IMR-90 (cell line): ENCODE results near the gene GSS. TPM values are rescaled to one million over a fixed set of nuclear protein-coding genes. Genes with fewer than 3 reads are reported as not detected.

ENCODE experiments used
- ATAC-seq: fragments of 200-7000 bp; cut with Tn5 transposase; 2 replicates; pipeline ENCODE4 v1.9.1; 2020; ENCODE audit warnings: low read depth, mild to moderate bottlenecking, moderate library complexity
- BruUV-seq: library from RNA; stranded (reverse); fragments of 400-500 nt; replicated peaks from 2 replicates; lab custom pipeline; 2021; lab: Mats Ljungman, UMichigan
- CTCF ChIA-PET: fragments of 300-600 bp; formaldehyde crosslinking; extraction: SDS; loops from one replicate; lab custom pipeline; 2021; ENCODE audit warnings: antibody characterized with exemption; lab: Yijun Ruan, JAX
- POLR2A ChIA-PET: fragments of 300-600 bp; sonication (Branson Sonifier 250); formaldehyde crosslinking; loops from one replicate; lab custom pipeline; 2022; ENCODE audit warnings: antibody characterized with exemption; ENCODE audit not compliant: unreplicated experiment; lab: Charles Lee
- DNase-seq: peaks from one replicate; pipeline ENCODE4 v3.0.0; 2013
- H2AFZ ChIP-seq: replicated peaks from 2 replicates; pipeline ENCODE3; 2013; ENCODE audit warnings: low read length, mild to moderate bottlenecking; ENCODE audit not compliant: poor library complexity
- H2AK5ac ChIP-seq: 2 replicates; pipeline ENCODE4 v1.6.1; 2013; ENCODE audit warnings: low read depth, low read length, inconsistent platforms
- H2AK9ac ChIP-seq: replicated peaks from 2 replicates; pipeline ENCODE3; 2013; ENCODE audit warnings: mild to moderate bottlenecking, low read depth, low read length, moderate library complexity; ENCODE audit not compliant: poor library complexity
- H2BK120ac ChIP-seq: 2 replicates; pipeline ENCODE4 v1.6.1; 2013; ENCODE audit warnings: low read depth, low read length, inconsistent platforms
- H2BK15ac ChIP-seq: 3 replicates; pipeline ENCODE4 v1.6.1; 2013; ENCODE audit warnings: low read depth, low read length, inconsistent platforms
- H2BK20ac ChIP-seq: 2 replicates; pipeline ENCODE4 v1.6.1; 2013; ENCODE audit warnings: low read depth, mild to moderate bottlenecking, inconsistent platforms, low read length, moderate library complexity
- H2BK5ac ChIP-seq: 2 replicates; pipeline ENCODE4 v1.6.1; 2013; ENCODE audit warnings: mild to moderate bottlenecking, low read depth, low read length, inconsistent platforms; ENCODE audit not compliant: poor library complexity, severe bottlenecking
- H3K14ac ChIP-seq: replicated peaks from 2 replicates; pipeline ENCODE4 v1.6.1; 2013; ENCODE audit warnings: low read depth, low read length, inconsistent platforms
- H3K18ac ChIP-seq: 2 replicates; pipeline ENCODE4 v1.6.1; 2013; ENCODE audit warnings: low read depth, low read length, control low read depth
- H3K23ac ChIP-seq: 2 replicates; pipeline ENCODE4 v1.6.1; 2013; ENCODE audit warnings: low read depth, low read length, inconsistent platforms
- H3K27ac ChIP-seq: 2 replicates; pipeline ENCODE4 v1.5.1; 2013; ENCODE audit warnings: mild to moderate bottlenecking, control low read depth, low read length; ENCODE audit not compliant: insufficient read depth
- H3K27me3 ChIP-seq: 2 replicates; pipeline ENCODE4 v1.6.1; 2013; ENCODE audit warnings: low read length; ENCODE audit not compliant: control insufficient read depth, insufficient read depth
- H3K36me3 ChIP-seq: 2 replicates; pipeline ENCODE4 v1.6.1; 2013; ENCODE audit warnings: low read length, mixed read lengths; ENCODE audit not compliant: control insufficient read depth, insufficient read depth
- H3K4ac ChIP-seq: 2 replicates; pipeline ENCODE4 v1.6.1; 2013; ENCODE audit warnings: low read depth, low read length, inconsistent platforms
- H3K4me1 ChIP-seq: 2 replicates; pipeline ENCODE4 v1.6.1; 2013; ENCODE audit warnings: low read length, mixed read lengths; ENCODE audit not compliant: control insufficient read depth, insufficient read depth
- H3K4me2 ChIP-seq: 2 replicates; pipeline ENCODE4 v1.6.1; 2013; ENCODE audit warnings: low read depth, mild to moderate bottlenecking, control low read depth, low read length, moderate library complexity
- H3K4me3 ChIP-seq: 2 replicates; pipeline ENCODE4 v1.5.1; 2013; ENCODE audit warnings: low read depth, mild to moderate bottlenecking, control low read depth, low read length, moderate library complexity; ENCODE audit not compliant: insufficient read depth
- H3K56ac ChIP-seq: 2 replicates; pipeline ENCODE4 v1.6.1; 2013; ENCODE audit warnings: low read length, inconsistent platforms; ENCODE audit not compliant: insufficient read depth; ENCODE audit errors: extremely low read depth
- H3K79me1 ChIP-seq, 2 experiments: 2 replicates each; pipeline ENCODE4 v1.6.1; 2013; ENCODE audit warnings: low read length in 2 of 2, inconsistent platforms in 1 of 2, low read depth in 1 of 2
- H3K9ac ChIP-seq: 2 replicates; pipeline ENCODE4 v1.6.1; 2013; ENCODE audit warnings: low read depth, low read length, control low read depth
- H3K9me1 ChIP-seq: 2 replicates; pipeline ENCODE4 v1.6.1; 2013; ENCODE audit warnings: low read length, inconsistent platforms; ENCODE audit not compliant: insufficient read depth
- H3K9me3 ChIP-seq: 2 replicates; pipeline ENCODE4 v1.6.1; 2013; ENCODE audit warnings: low read length; ENCODE audit not compliant: control insufficient read depth, insufficient read depth
- H4K20me1 ChIP-seq: 2 replicates; pipeline ENCODE4 v1.6.1; 2013; ENCODE audit warnings: low read length, inconsistent platforms; ENCODE audit not compliant: insufficient read depth
- H4K5ac ChIP-seq: 2 replicates; pipeline ENCODE4 v1.6.1; 2013; ENCODE audit warnings: mild to moderate bottlenecking, low read depth, low read length, control low read depth
- H4K8ac ChIP-seq, 2 experiments: 2 replicates each; pipeline ENCODE4 v1.6.1; 2013; ENCODE audit warnings: low read depth in 2 of 2, low read length in 2 of 2, control low read depth in 1 of 2, inconsistent platforms in 1 of 2
- H4K91ac ChIP-seq: 2 replicates; pipeline ENCODE4 v1.6.1; 2013; ENCODE audit warnings: low read depth, low read length, inconsistent platforms; ENCODE audit not compliant: insufficient read depth
- BHLHE40 ChIP-seq: fragments of 150-350 bp; IDR thresholded peaks from 2 replicates; pipeline ENCODE4 v1.6.1; 2016; ENCODE audit warnings: mild to moderate bottlenecking, low read depth, low read length
- CEBPB ChIP-seq: IDR thresholded peaks from 2 replicates; pipeline ENCODE4 v1.6.1; 2012; ENCODE audit warnings: low read depth, low read length, improper control_type of control experiment
- CHD1 ChIP-seq: IDR thresholded peaks from 2 replicates; pipeline ENCODE4 v1.6.1; 2012; ENCODE audit warnings: low read depth, low read length, improper control_type of control experiment
- CTCF ChIP-seq: conservative IDR thresholded peaks from 2 replicates; pipeline ENCODE4 v1.5.1; 2012; ENCODE audit warnings: mild to moderate bottlenecking, low read depth, low read length, improper control_type of control experiment
- FOS ChIP-seq: fragments of 150-350 bp; IDR thresholded peaks from 2 replicates; pipeline ENCODE4 v1.6.1; 2016; ENCODE audit warnings: low read depth, low read length
- MAFK ChIP-seq: IDR thresholded peaks from 2 replicates; pipeline ENCODE4 v1.6.1; 2012; ENCODE audit warnings: low read depth, low read length, improper control_type of control experiment
- MAZ ChIP-seq: IDR thresholded peaks from 2 replicates; pipeline ENCODE4 v1.6.1; 2012; ENCODE audit warnings: low read depth, mild to moderate bottlenecking, low read length, improper control_type of control experiment, moderate library complexity, borderline replicate concordance
- MXI1 ChIP-seq: IDR thresholded peaks from 2 replicates; pipeline ENCODE4 v1.6.1; 2012; ENCODE audit warnings: low read depth, mild to moderate bottlenecking, low read length, moderate library complexity, borderline replicate concordance
- NFE2L2 ChIP-seq: fragments of 150-350 bp; IDR thresholded peaks from 2 replicates; pipeline ENCODE4 v1.6.1; 2016; ENCODE audit warnings: low read depth, mild to moderate bottlenecking, low read length
- POLR2A ChIP-seq: IDR thresholded peaks from 2 replicates; pipeline ENCODE4 v1.6.1; 2012; ENCODE audit warnings: mild to moderate bottlenecking, low read depth, low read length
- RAD21 ChIP-seq: IDR thresholded peaks from 2 replicates; pipeline ENCODE4 v1.6.1; 2012; ENCODE audit warnings: low read length, improper control_type of control experiment
- RCOR1 ChIP-seq: IDR thresholded peaks from 2 replicates; pipeline ENCODE4 v1.6.1; 2012; ENCODE audit warnings: mild to moderate bottlenecking, low read length, improper control_type of control experiment; ENCODE audit not compliant: insufficient replicate concordance
- RFX5 ChIP-seq: IDR thresholded peaks from 2 replicates; pipeline ENCODE4 v1.8.0; 2012; ENCODE audit warnings: low read depth, mild to moderate bottlenecking, low read length, moderate library complexity
- SMC3 ChIP-seq: fragments of 150-350 bp; IDR thresholded peaks from 2 replicates; pipeline ENCODE4 v1.6.1; 2016; ENCODE audit warnings: low read depth, mild to moderate bottlenecking, antibody characterized with exemption, low read length, moderate library complexity
- dilution Hi-C: fragments of 300-500 bp; cut with HindIII; formaldehyde crosslinking; loops from one replicate; pipeline ENCODE4 v1.14.3; 2018; ENCODE audit warnings: low sequenced_read_pairs; ENCODE audit not compliant: unreplicated experiment
- in situ Hi-C: fragments of 300-500 bp; cut with MboI; formaldehyde crosslinking; loops from 3 replicates; pipeline ENCODE4 v1.14.3; 2019; ENCODE audit warnings: low sequenced_read_pairs, inconsistent platforms, mixed read lengths
- intact Hi-C: fragments of 100-400 bp; cut with micrococcal nuclease; formaldehyde crosslinking; loops from 2 replicates; pipeline ENCODE4 v1.10.0; 2022
- polyA plus RNA-seq, 3 experiments: library from polyadenylated mRNA; depleted of rRNA; stranded (reverse); fragments of >200 nt; gene quantifications; 2 replicates each; pipeline ENCODE4 v1.2.3, GENCODE V29; 2012; ENCODE audit warnings: low replicate concordance in 1 of 3
- total RNA-seq: library from RNA; depleted of rRNA; stranded (reverse); fragments of >200 nt; gene quantifications from 2 replicates; pipeline ENCODE4 v1.2.3, GENCODE V29; 2012
- TF ChIP-seq, protein P1 (sequence below): fragments of 150-350 bp; IDR thresholded peaks from 2 replicates; pipeline ENCODE4 v1.6.1; 2017; ENCODE audit warnings: mild to moderate bottlenecking, antibody characterized with exemption, low read length, low read depth
- TF ChIP-seq, protein P2 (sequence below): fragments of 150-350 bp; IDR thresholded peaks from 2 replicates; pipeline ENCODE4 v1.6.1; 2016; ENCODE audit warnings: low read depth, mild to moderate bottlenecking, low read length, moderate library complexity, borderline replicate concordance

The GSS gene
- total and polyA plus RNA-seq, 2 of the 4 experiments (the other 2 are of a cell fraction), result 73.7 to 90.0 TPM

DNA sequence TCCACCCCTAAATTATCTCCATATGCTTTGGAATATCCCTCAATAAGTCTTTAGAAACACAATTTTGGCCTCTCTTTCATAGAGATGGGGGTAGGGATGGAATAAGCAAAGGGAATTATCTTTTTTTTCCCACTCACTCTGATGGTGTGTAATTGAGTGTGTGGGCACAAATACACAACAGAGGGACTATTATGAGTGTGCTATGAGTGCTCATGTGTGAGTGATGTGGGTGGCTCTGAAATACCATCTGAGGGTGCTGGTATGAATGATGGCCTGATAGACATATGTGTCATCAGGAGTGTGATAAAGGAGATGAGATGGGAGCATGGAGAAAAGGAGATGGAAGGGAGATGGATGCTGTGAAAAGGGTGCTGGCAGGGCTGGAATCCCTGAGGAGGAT lies 35.6 kb downstream of the GSS start:
- Histone ChIP-seq H2BK20ac (no peak overlapping the region), H4K20me1 (no peaks in the 10 kb centered on the region), H3K56ac (no peak overlapping the region), H3K27me3 (no peaks in the 10 kb centered on the region), H3K79me1 (peaks cover 0 to 19% of the 10 kb centered on the region in 2 experiments; a peak in 2 of 4 replicates), H3K4me2 (no peak overlapping the region), H3K4me1 (peaks cover 10% of the 10 kb centered on the region), H3K27ac (no peak overlapping the region), H2BK120ac (no peak overlapping the region), H3K36me3 (peaks cover 23% of the 10 kb centered on the region), H3K4me3 (no peak overlapping the region), H3K9me3 (no peaks in the 10 kb centered on the region), H4K8ac (no peak overlapping the region), H2BK15ac (no peak overlapping the region), H3K9me1 (peaks cover 22% of the 10 kb centered on the region), H2AK5ac (no peak overlapping the region), H2AK9ac (peak overlapping the region; percentile 15), H4K5ac (no peak overlapping the region), H3K4ac (no peak overlapping the region), H2AFZ (no peak overlapping the region), H3K9ac (no peak overlapping the region), H3K23ac (no peak overlapping the region), H3K18ac (no peak overlapping the region), H2BK5ac (no peak overlapping the region), H3K14ac (no peak overlapping the region), H4K91ac (no peak overlapping the region)
- dilution Hi-C loops, result no loop called here
- CTCF ChIA-PET, result no interaction called here
- DNase-seq (no peak), ATAC-seq (no peak)
- TF ChIP-seq CHD1 (no peak), MAFK (no peak), SMC3 (no peak), RCOR1 (no peak), MAZ (no peak), BHLHE40 (no peak), RAD21 (no peak), CTCF (no peak), MXI1 (no peak), POLR2A (no peak), FOS (no peak), NFE2L2 (no peak), CEBPB (no peak), RFX5 (no peak)
- TF ChIP-seq, protein P1, sequence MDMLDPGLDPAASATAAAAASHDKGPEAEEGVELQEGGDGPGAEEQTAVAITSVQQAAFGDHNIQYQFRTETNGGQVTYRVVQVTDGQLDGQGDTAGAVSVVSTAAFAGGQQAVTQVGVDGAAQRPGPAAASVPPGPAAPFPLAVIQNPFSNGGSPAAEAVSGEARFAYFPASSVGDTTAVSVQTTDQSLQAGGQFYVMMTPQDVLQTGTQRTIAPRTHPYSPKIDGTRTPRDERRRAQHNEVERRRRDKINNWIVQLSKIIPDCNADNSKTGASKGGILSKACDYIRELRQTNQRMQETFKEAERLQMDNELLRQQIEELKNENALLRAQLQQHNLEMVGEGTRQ, result no peak
- TF ChIP-seq, protein P2, sequence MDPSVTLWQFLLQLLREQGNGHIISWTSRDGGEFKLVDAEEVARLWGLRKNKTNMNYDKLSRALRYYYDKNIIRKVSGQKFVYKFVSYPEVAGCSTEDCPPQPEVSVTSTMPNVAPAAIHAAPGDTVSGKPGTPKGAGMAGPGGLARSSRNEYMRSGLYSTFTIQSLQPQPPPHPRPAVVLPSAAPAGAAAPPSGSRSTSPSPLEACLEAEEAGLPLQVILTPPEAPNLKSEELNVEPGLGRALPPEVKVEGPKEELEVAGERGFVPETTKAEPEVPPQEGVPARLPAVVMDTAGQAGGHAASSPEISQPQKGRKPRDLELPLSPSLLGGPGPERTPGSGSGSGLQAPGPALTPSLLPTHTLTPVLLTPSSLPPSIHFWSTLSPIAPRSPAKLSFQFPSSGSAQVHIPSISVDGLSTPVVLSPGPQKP, result no peak
- POLR2A ChIA-PET, result no interaction called here
- in situ Hi-C loops, result no loop called here
- intact Hi-C loops, result no loop called here
- BruUV-seq, result no TSS peak
